MM.1S (cell line): ENCODE data around the gene FAM227B.

ENCODE experiments used
- DNase-seq: peaks from one replicate; pipeline ENCODE4 v3.0.0-alpha.2; 2015
- H2AFZ ChIP-seq: fragments of 300-600 bp; sonication (generic); 2 replicates; pipeline ENCODE4 v1.6.0; 2016; ENCODE audit warnings: antibody characterized with exemption, low read length
- H3F3A ChIP-seq: fragments of 300-600 bp; sonication (generic); 2 replicates; pipeline ENCODE4 v1.6.1; 2016; ENCODE audit warnings: mild to moderate bottlenecking, antibody characterized with exemption, low read length, moderate library complexity, mixed read lengths; ENCODE audit not compliant: insufficient read depth
- H3K27ac ChIP-seq: fragments of 300-600 bp; sonication (generic); 2 replicates; pipeline ENCODE4 v1.5.1; 2016; ENCODE audit warnings: mild to moderate bottlenecking, low read length
- H3K27me3 ChIP-seq: fragments of 300-600 bp; sonication (generic); replicated peaks from 2 replicates; pipeline ENCODE4 v1.6.0; 2016; ENCODE audit warnings: low read length; ENCODE audit not compliant: insufficient read depth
- H3K36me3 ChIP-seq: fragments of 300-600 bp; sonication (generic); replicated peaks from 2 replicates; pipeline ENCODE4 v1.6.1; 2016; ENCODE audit warnings: mild to moderate bottlenecking, low read length, mixed read lengths; ENCODE audit not compliant: insufficient read depth
- H3K4me1 ChIP-seq: fragments of 300-600 bp; sonication (generic); 2 replicates; pipeline ENCODE4 v1.6.1; 2016; ENCODE audit warnings: low read length, mixed read lengths
- H3K4me2 ChIP-seq: fragments of 300-600 bp; sonication (generic); 2 replicates; pipeline ENCODE4 v1.6.0; 2016; ENCODE audit warnings: low read depth, low read length
- H3K4me3 ChIP-seq: fragments of 300-600 bp; sonication (generic); 2 replicates; pipeline ENCODE4 v1.5.1; 2016; ENCODE audit warnings: low read length, mixed read lengths
- H3K79me2 ChIP-seq: fragments of 300-600 bp; sonication (generic); 2 replicates; pipeline ENCODE4 v1.6.1; 2016; ENCODE audit warnings: mixed run types, low read length, mixed read lengths
- H3K9ac ChIP-seq: fragments of 300-600 bp; sonication (generic); 2 replicates; pipeline ENCODE4 v1.6.1; 2016; ENCODE audit warnings: low read length, mixed read lengths
- H3K9me2 ChIP-seq: fragments of 300-600 bp; sonication (generic); replicated peaks from 2 replicates; pipeline ENCODE4 v1.6.1; 2016; ENCODE audit warnings: mild to moderate bottlenecking, low read length, mixed read lengths; ENCODE audit not compliant: insufficient read depth
- H3K9me3 ChIP-seq: fragments of 300-600 bp; sonication (generic); replicated peaks from 2 replicates; pipeline ENCODE4 v1.6.1; 2016; ENCODE audit warnings: mild to moderate bottlenecking, low read length, mixed read lengths; ENCODE audit not compliant: insufficient read depth
- H4K20me1 ChIP-seq: fragments of 300-600 bp; sonication (generic); 2 replicates; pipeline ENCODE4 v1.6.1; 2016; ENCODE audit warnings: mild to moderate bottlenecking, low read length, moderate library complexity, mixed read lengths; ENCODE audit not compliant: insufficient read depth
- EZH2 ChIP-seq: fragments of 300-600 bp; sonication (generic); optimal IDR thresholded peaks from 2 replicates; pipeline ENCODE3; 2017; ENCODE audit warnings: low read depth, mild to moderate bottlenecking, antibody characterized with exemption, low read length, mixed read lengths
- EZH2phosphoT487 ChIP-seq: fragments of 300-600 bp; sonication (generic); IDR thresholded peaks from 2 replicates; pipeline ENCODE4 v1.6.1; 2018; ENCODE audit warnings: antibody characterized with exemption, low read length
- TF ChIP-seq, protein P1 (sequence below): fragments of 300-600 bp; sonication (generic); IDR thresholded peaks from 2 replicates; pipeline ENCODE4 v1.5.1; 2016; ENCODE audit warnings: antibody characterized with exemption, low read length, mixed read lengths

Gene FAM227B

GRCh38 chr15:49589030-49589429 lies 31.6 kb downstream of the FAM227B start:
- TF ChIP-seq, protein P1, sequence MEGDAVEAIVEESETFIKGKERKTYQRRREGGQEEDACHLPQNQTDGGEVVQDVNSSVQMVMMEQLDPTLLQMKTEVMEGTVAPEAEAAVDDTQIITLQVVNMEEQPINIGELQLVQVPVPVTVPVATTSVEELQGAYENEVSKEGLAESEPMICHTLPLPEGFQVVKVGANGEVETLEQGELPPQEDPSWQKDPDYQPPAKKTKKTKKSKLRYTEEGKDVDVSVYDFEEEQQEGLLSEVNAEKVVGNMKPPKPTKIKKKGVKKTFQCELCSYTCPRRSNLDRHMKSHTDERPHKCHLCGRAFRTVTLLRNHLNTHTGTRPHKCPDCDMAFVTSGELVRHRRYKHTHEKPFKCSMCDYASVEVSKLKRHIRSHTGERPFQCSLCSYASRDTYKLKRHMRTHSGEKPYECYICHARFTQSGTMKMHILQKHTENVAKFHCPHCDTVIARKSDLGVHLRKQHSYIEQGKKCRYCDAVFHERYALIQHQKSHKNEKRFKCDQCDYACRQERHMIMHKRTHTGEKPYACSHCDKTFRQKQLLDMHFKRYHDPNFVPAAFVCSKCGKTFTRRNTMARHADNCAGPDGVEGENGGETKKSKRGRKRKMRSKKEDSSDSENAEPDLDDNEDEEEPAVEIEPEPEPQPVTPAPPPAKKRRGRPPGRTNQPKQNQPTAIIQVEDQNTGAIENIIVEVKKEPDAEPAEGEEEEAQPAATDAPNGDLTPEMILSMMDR, result no peak
- TF ChIP-seq EZH2phosphoT487, result no peak
- no peak for TF ChIP-seq EZH2
- H3F3A ChIP-seq, result no peaks in the 10 kb centered on the region
- no peak overlapping the region for H3K27ac ChIP-seq
- H3K4me3 ChIP-seq, result no peak overlapping the region
- H3K27me3 ChIP-seq, result no peaks in the 10 kb centered on the region
- H2AFZ ChIP-seq, result no peak overlapping the region; the same call in 1 of the 2 replicates
- H3K79me2 ChIP-seq, result no peaks in the 10 kb centered on the region
- no peaks in the 10 kb centered on the region for H3K9me3 ChIP-seq
- no peaks in the 10 kb centered on the region for H4K20me1 ChIP-seq
- H3K9me2 ChIP-seq, result no peaks in the 10 kb centered on the region
- H3K9ac ChIP-seq, result no peak overlapping the region
- DNase-seq, result peak; percentile 53
- H3K36me3 ChIP-seq, result no peaks in the 10 kb centered on the region
- H3K4me1 ChIP-seq, result no peaks in the 10 kb centered on the region
- peak overlapping the region; percentile 40 for H3K4me2 ChIP-seq

DNA sequence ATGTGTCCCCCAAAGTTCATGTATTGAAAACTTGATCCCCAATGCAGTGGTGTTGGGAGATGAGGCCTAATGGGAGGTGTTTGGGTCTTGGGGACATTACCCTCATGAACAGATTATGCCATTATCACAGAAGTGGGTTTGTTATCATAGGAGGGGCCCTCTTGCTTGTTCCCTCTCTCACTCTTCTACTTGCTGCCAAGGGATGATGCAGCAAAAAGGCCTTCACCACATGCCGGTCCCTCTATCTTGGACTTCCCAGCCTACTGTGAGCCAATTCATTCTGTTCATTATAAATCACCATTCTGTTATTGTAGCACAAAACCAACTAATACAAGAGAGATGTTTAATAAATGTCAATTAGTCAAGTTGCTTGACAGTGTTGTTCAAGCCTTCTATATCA lies 47.2 kb downstream of the FAM227B start:
- no peak overlapping the region for H2AFZ ChIP-seq
- no peaks in the 10 kb centered on the region for H3K9me3 ChIP-seq
- H3K79me2 ChIP-seq, result no peaks in the 10 kb centered on the region
- H3K4me3 ChIP-seq, result no peak overlapping the region
- no peak for DNase-seq
- H3K4me2 ChIP-seq, result no peak overlapping the region
- no peak overlapping the region for H3K27ac ChIP-seq
- H3K4me1 ChIP-seq, result no peaks in the 10 kb centered on the region
- TF ChIP-seq EZH2phosphoT487 (no peak), EZH2 (no peak)
- TF ChIP-seq, protein P1, result no peak
- H3K36me3 ChIP-seq, result no peaks in the 10 kb centered on the region
- H4K20me1 ChIP-seq, result no peaks in the 10 kb centered on the region
- no peaks in the 10 kb centered on the region for H3F3A ChIP-seq
- no peaks in the 10 kb centered on the region for H3K27me3 ChIP-seq
- H3K9me2 ChIP-seq, result no peaks in the 10 kb centered on the region
- no peak overlapping the region for H3K9ac ChIP-seq

GRCh38 chr15:49570672-49571071 lies 49.9 kb downstream of the FAM227B start:
- no peaks in the 10 kb centered on the region for H3K36me3 ChIP-seq
- no peak for DNase-seq
- no peaks in the 10 kb centered on the region for H3K4me1 ChIP-seq
- no peaks in the 10 kb centered on the region for H3K9me3 ChIP-seq
- no peak overlapping the region for H3K9ac ChIP-seq
- TF ChIP-seq EZH2 (no peak), EZH2phosphoT487 (no peak)
- TF ChIP-seq, protein P1, result no peak
- H4K20me1 ChIP-seq, result no peaks in the 10 kb centered on the region
- no peaks in the 10 kb centered on the region for H3K79me2 ChIP-seq
- no peak overlapping the region for H3K4me2 ChIP-seq
- no peaks in the 10 kb centered on the region for H3F3A ChIP-seq
- H2AFZ ChIP-seq, result no peak overlapping the region
- no peak overlapping the region for H3K4me3 ChIP-seq
- H3K9me2 ChIP-seq, result no peaks in the 10 kb centered on the region
- H3K27me3 ChIP-seq, result no peaks in the 10 kb centered on the region
- no peak overlapping the region for H3K27ac ChIP-seq
